GF-D8 (cell line): ENCODE data around the gene RESP18.
"Not testable (repeated sequence)": the region's sequence is repeated elsewhere in the genome, so short reads cannot be mapped to it uniquely, and the experiment has no call there.

Source experiments
- DNase-seq: peaks from one replicate; lab custom pipeline; 2025; lab: John Stamatoyannopoulos, UW

The RESP18 gene

GRCh38 chr2:219291394-219291793 is 41.1 kb downstream of the RESP18 start:
- no peak for DNase-seq

GRCh38 chr2:219290381-219291171 is 42.0 kb downstream of the RESP18 start:
- no peak for DNase-seq

- DNase-seq: no peak
These were observed 42.8 kb downstream of the RESP18 start for GRCh38 chr2:219289537-219290361.

GRCh38 chr2:219289195-219289536 is 43.4 kb downstream of the RESP18 start:
- no peak for DNase-seq

- DNase-seq: no peak
These were observed 44.8 kb downstream of the RESP18 start for GRCh38 chr2:219287580-219288265.

- DNase-seq: not testable (repeated sequence)
These were observed 45.5 kb downstream of the RESP18 start for GRCh38 chr2:219287116-219287440.

- DNase-seq: no peak
These were observed 46.0 kb downstream of the RESP18 start for GRCh38 chr2:219286436-219287115.

- DNase-seq: no peak
These were observed 46.6 kb downstream of the RESP18 start for GRCh38 chr2:219285894-219286425.

- no peak for DNase-seq
These were observed 47.2 kb downstream of the RESP18 start for GRCh38 chr2:219285373-219285735.

GRCh38 chr2:219284501-219285372 is 47.8 kb downstream of the RESP18 start:
- DNase-seq: no peak

- DNase-seq: no peak
These were observed 49.5 kb downstream of the RESP18 start for GRCh38 chr2:219282943-219283581.

GRCh38 chr2:219282375-219282774 is 50.2 kb downstream of the RESP18 start:
- DNase-seq: no peak

GRCh38 chr2:219281588-219281987 is 51.0 kb downstream of the RESP18 start:
- no peak for DNase-seq

- no peak for DNase-seq
These were observed 51.9 kb downstream of the RESP18 start for GRCh38 chr2:219280651-219281050.

GRCh38 chr2:219279916-219280516 is 52.5 kb downstream of the RESP18 start:
- DNase-seq: no peak

GRCh38 chr2:219279151-219279915 is 53.2 kb downstream of the RESP18 start, which contains the start of gene DNAJB2:
Gene DNAJB2, plus strand, starts transcription at chr2:219279366. Its CDS starts 468 bp downstream, at chr2:219279834.
- DNase-seq: peak; percentile 90

GRCh38 chr2:219278655-219279150 is 53.8 kb downstream of the RESP18 start:
- no peak for DNase-seq

GRCh38 chr2:219277703-219278654 is 54.6 kb downstream of the RESP18 start:
- DNase-seq: no peak
